ENCODE results near the gene PTPRD. TPM values are rescaled to one million over a fixed set of nuclear protein-coding genes. Genes with fewer than 3 reads are reported as not detected.

Gene PTPRD
- total and polyA plus RNA-seq, 9 of the 15 experiments (the other 6 are each of a cell fraction or from before 2014, with no cell fraction given), result 0.11 TPM; not detected in 8

DNA sequence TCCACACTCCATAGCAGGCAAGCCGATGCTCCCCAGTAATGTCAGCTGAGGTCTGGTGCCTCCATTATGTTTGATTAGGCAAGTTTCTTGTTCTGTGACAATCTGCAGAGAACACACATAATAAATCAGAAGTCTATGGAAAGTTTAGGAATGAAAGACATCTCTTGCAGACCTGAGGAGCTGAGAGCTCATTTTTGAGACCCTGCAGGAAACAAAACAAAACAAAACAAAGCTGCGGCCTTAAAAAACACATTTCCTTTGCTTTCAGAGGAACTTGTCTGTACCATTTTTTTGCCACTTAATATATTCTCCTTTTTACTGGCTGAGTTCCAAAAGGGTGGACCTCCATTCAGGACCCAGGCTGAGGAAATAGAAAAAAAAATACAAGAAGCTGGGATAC lies 2332.0 kb downstream of the PTPRD start:
- Histone ChIP-seq H3K9ac (ENCODE audit: insufficient read depth in 1 of 2, low read depth in 2 of 2, low read length in 2 of 2) (no peak overlapping the region), H3K9me1 (ENCODE audit: control insufficient read depth, insufficient read depth, low read length) (no peaks in the 10 kb centered on the region), H3K9me3 (replicated peaks; ENCODE audit: control insufficient read depth, insufficient read depth, low read depth, low read length) (no peaks in the 10 kb centered on the region), H2AFZ (ENCODE audit: low read depth, low read length) (no peak overlapping the region), H3K79me2 (ENCODE audit: control insufficient read depth, insufficient read depth, low read length) (no peaks in the 10 kb centered on the region), H3K4me3 (no peak overlapping the region), H3K4me2 (ENCODE audit: insufficient read depth, low read length) (no peak overlapping the region), H4K20me1 (replicated peaks; ENCODE audit: control insufficient read depth, insufficient read depth, low read length) (no peaks in the 10 kb centered on the region), H3K36me3 (ENCODE audit: control insufficient read depth, insufficient read depth, low read length) (no peaks in the 10 kb centered on the region), H3K27me3 (ENCODE audit: control insufficient read depth in 2 of 2, insufficient read depth in 2 of 2, low read length in 2 of 2) (no peaks in the 10 kb centered on the region), H3K27ac (ENCODE audit: extremely low read depth, low read depth, low read length) (no peak overlapping the region), H3K4me1 (replicated peaks in 1 of 2; ENCODE audit: control insufficient read depth in 2 of 2, insufficient read depth in 2 of 2, low read length in 2 of 2) (no peaks in the 10 kb centered on the region)
- TF ChIP-seq ZNF395 (CRISPR knock-in tag; IDR thresholded peaks at IDR 0.05) (no peak), ZNF444 (CRISPR knock-in tag; IDR thresholded peaks at IDR 0.05) (no peak), SAP30 (IDR thresholded peaks at IDR 0.05; ENCODE audit: borderline replicate concordance, insufficient read depth, low read depth, low read length, poor library complexity, severe bottlenecking) (no peak), ZNF583 (CRISPR knock-in tag; IDR thresholded peaks at IDR 0.05) (no peak), SMC3 (conservative IDR thresholded peaks at IDR 0.05; ENCODE audit: insufficient read depth, low read depth, low read length) (no peak), SMARCE1 (IDR thresholded peaks at IDR 0.05) (no peak), SNIP1 (IDR thresholded peaks at IDR 0.05; ENCODE audit: low read depth) (no peak), ESRRA (IDR thresholded peaks at IDR 0.05; ENCODE audit: borderline replicate concordance, low read depth) (no peak), SUPT5H (IDR thresholded peaks at IDR 0.05) (no peak), PPARD (CRISPR knock-in tag; IDR thresholded peaks at IDR 0.05) (no peak), NCOA6 (IDR thresholded peaks at IDR 0.05) (no peak), MAX (CRISPR knock-in tag; IDR thresholded peaks at IDR 0.05) (no peak)
- POLR2A ChIA-PET, result no interaction called here
- intact Hi-C loops (cut with micrococcal nuclease), result no loop called here
- no peak for ATAC-seq
- no peak for FAIRE-seq
- CTCF ChIA-PET (ENCODE audit: low intra/inter-chr PET ratio), result no interaction called here
- DNase-seq (ENCODE audit: extremely low read depth in 1 of 4, low spot score in 3 of 4), result no peak
- BruUV-seq (replicated peaks), result no TSS peak
- 0% methylated on average over 2 of the region's 2 CpGs for WGBS (ENCODE audit: insufficient coverage, low coverage, missing lambda C conversion rate)
- in situ Hi-C loops (cut with MboI), result no loop called here
